IPS-NIHi7 (cell line): ENCODE measurements around the gene MOGAT1.
"Not testable (repeated sequence)": the region's sequence is repeated elsewhere in the genome, so short reads cannot be mapped to it uniquely, and the experiment has no call there.

ENCODE experiments used
- DNase-seq: peaks from one replicate; pipeline ENCODE4 v3.0.0; 2012; ENCODE audit warnings: mixed read lengths; ENCODE audit errors: extremely low spot score

Gene MOGAT1

GRCh38 chr2:222738809-222739208, 67.4 kb downstream of the MOGAT1 start:
- no peak for DNase-seq

DNA sequence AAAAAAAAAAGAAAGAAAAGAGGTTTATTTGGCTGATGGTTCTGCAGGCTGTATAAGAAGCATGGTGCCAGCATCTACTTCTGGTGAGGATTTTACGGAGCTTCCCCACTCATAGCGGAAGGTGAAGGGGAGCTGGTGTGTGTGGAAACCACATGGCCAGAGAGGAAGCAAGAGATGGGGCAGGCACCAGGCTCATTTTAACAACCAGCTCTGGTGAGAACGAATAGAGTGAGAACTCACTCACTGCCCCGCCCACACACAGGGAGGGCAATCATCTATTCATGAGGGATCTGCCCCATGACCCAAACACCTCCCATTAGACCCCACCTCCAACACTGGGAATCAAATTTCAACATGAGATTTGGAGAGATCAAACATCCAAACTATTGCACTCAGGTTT, 68.5 kb downstream of the MOGAT1 start:
- no peak for DNase-seq

GRCh38 chr2:222743251-222743812, 71.9 kb downstream of the MOGAT1 start:
- DNase-seq, result no peak

- DNase-seq, result no peak
These were observed 74.5 kb downstream of the MOGAT1 start for GRCh38 chr2:222745836-222746559.

- DNase-seq, result no peak
These were observed 76.2 kb downstream of the MOGAT1 start for GRCh38 chr2:222747526-222748160.

GRCh38 chr2:222750533-222750932, 79.1 kb downstream of the MOGAT1 start:
- no peak for DNase-seq

GRCh38 chr2:222751238-222751637, 79.8 kb downstream of the MOGAT1 start:
- no peak for DNase-seq

DNA sequence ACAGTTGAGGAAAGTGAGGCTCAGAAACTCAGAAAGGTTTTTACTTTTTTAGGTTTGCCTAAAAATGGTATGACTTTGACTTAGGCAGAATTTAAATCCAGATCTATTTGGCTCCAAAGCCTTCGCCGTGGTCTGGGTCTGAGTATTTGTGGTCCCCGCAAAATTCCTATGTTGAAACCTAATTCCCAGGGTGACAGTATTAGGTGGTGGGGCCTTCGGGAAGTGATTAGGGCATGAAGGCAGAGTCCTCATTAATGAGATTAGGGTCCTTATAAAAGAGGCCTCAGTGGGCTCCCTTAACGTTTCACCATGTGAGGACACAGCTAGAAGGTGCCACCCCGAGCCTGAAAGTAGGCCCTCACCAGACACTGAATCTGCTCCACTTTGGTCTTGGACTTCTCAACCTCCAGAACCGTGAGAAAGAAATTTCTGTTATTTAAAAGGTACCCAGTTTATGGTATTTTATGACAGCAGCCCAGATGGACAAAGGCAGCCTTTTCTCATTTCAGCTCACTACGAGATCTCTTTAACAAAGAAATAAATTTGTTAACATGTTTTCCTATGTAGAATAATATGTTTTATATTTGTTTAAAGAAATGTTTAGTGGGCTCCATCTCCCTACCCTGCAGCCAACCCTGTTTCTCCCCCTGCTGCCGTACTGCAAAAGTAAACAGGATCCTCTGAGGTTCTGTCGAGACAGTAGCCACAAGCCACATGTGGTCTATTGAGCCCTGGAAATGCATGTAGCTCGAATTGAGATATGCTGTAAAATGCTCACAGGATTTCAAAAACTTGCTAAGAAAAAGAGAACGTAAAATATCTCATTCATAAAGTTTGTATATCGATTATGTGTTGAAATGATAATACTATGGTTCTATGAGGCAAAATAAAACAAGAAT, 80.6 kb downstream of the MOGAT1 start:
- no peak for DNase-seq

- no peak for DNase-seq
These were observed 81.3 kb downstream of the MOGAT1 start for GRCh38 chr2:222752746-222753145.

GRCh38 chr2:222753251-222753824, 81.9 kb downstream of the MOGAT1 start:
- no peak for DNase-seq

- no peak for DNase-seq
These were observed 83.0 kb downstream of the MOGAT1 start for GRCh38 chr2:222754324-222754930.

DNA sequence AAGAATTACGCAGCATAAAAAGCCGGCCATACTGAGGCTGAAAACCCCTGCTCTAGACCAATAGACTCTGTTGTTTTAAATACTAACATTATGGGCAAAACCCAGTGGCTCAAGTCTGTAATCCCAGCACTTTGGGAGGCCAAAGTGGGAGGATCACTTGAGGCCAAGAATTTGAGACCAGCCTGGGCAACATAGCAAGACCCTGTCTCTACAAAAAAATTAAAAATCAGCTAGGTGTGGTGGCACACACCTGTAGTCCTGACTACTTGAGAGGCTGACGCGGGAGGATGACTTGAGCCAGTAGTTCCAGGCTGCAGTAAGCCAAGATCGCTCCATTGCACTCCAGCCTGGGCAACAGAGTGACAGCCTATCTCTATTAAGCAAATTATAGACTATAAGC, 84.1 kb downstream of the MOGAT1 start:
- not testable (repeated sequence) for DNase-seq

DNA sequence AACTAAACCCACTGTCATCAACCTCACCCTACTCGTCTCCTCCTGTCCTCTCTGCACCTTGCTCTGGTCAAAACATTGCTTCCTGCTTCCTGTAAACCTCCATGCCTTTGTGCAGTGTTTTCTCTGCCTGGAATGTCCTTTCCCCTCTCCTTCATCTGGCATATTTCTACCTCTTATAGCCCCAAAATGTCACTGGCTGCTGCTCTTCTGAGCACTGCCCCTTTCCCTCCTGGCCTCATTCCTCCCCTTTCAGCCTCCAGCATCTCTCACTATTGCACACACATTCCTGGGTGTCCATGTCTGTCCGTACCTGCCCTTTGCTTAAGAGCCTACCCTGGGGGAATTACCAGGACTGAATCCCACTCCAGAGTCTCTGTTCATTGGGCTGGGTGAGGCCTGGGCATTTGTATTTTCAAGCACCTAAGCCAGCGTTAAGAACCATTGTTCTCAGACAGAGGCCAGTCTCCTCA, 84.9 kb downstream of the MOGAT1 start:
- no peak for DNase-seq

DNA sequence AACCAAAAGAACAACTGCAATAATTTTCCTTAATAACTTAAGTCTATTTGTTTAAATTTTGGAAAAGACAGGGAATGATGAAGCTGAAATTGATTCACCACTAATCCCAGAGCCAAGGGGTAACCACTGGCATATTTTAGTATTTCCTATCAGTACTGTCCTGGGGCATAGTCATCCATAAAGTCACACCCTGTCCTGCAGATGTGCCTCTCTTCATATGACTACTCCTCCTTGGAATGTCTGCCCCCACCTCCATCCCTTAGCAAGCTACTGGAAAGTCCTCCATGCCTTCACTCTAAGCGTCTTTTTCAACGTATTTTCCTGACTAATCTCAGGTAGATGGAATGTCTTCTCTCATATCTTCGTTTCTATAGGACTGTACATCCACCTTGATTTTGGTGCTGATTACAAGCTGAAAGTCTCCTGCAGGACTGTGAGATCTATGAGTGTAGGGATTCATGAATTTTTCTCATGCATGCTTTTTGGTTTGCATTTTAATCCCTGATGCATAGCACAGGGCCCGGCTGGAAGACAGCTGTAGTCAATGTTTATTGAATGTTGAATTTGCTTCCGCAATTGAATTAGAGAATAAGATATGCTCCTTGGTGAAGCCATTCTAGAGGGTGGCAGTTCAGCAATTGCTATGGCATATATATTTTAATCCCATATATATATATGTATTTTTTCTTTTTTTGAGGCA, 85.6 kb downstream of the MOGAT1 start:
- no peak for DNase-seq
